ENCODE results near the gene ACOXL. TPM values are rescaled to one million over a fixed set of nuclear protein-coding genes. Genes with fewer than 3 reads are reported as not detected.

Gene ACOXL
- total RNA-seq, 1 donor = not detected

DNA sequence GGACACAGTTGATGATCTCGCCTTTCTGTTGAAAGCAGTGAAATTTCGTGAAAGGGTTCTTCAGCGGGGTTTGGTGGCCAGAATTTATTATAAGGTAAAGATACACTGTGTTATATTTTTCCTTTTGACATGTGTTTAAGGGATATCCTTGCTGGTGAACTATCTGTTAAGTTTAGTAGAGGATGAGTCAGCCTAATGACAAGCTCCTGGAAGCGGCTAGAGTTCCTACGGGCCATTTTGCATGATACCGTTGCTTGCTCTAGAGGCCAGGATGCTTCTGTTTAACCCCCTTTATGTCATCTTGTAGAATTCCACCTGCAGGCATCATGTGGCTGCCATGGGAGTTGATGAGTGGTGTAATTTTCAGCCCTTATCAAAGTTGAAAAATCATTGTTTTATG, 263.5 kb downstream of the ACOXL start:
- Histone ChIP-seq H3K27me3 (ENCODE audit: insufficient read depth, low read length) (peaks cover 57% of the 10 kb centered on the region), H3K4me3 (ENCODE audit: insufficient read depth, low read length) (no peak overlapping the region), H3K9me3 (ENCODE audit: low read depth, low read length) (no peaks in the 10 kb centered on the region), H4K20me1 (ENCODE audit: insufficient read depth, low read length) (no peaks in the 10 kb centered on the region), H3K4me1 (ENCODE audit: insufficient read depth, low read length) (no peaks in the 10 kb centered on the region), H3K4me2 (ENCODE audit: insufficient read depth, low read length) (no peak overlapping the region), H2AFZ (ENCODE audit: low read length) (no peak overlapping the region), H3K36me3 (ENCODE audit: insufficient read depth, low read length) (no peaks in the 10 kb centered on the region), H3K79me2 (ENCODE audit: insufficient read depth, low read length) (no peaks in the 10 kb centered on the region), H3K27ac (ENCODE audit: low read depth, low read length) (no peak overlapping the region)
- TF ChIP-seq CTCF (IDR thresholded peaks at IDR 0.05; ENCODE audit: extremely low read depth, low read depth, low read length) = no peak
- DNase-seq (ENCODE audit: insufficient read length, low spot score, missing footprints) = no peak

DNA sequence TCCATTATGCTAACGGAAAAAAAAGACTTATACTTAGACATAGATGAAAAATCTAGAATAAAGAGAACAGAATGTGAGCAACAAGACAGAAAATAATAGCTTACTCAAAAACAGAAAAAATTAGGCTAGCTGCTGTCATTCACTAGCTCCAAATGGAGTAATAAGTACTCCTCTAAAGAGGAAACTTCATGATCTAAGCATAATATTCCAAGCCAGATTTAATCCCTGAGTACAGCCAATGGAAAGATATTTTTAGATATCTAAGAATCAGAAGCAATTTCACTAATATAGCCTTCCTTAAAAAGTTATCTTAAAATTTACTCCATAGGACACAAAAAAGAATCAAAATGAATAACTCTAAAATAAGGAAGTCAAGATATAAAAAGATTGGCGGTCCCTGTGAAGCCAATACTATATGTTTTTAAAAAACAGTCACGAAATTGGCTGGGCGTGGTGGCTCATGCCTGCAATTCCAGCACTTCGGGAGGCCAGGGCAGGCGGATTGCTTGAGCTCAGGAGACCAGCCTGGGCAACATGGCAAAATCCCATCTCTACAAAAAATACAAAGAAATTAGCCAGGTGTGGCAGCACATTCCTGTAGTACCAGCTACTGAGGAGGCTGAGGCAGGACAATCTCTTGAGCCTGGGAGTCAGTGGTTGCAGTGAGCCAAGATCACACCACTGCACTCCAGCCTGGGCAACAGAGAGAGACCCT, 265.1 kb downstream of the ACOXL start:
- no peak for TF ChIP-seq CTCF (IDR thresholded peaks at IDR 0.05; ENCODE audit: extremely low read depth, low read depth, low read length)
- Histone ChIP-seq H4K20me1 (ENCODE audit: insufficient read depth, low read length) (no peaks in the 10 kb centered on the region), H3K79me2 (ENCODE audit: insufficient read depth, low read length) (no peaks in the 10 kb centered on the region), H3K9me3 (ENCODE audit: low read depth, low read length) (no peaks in the 10 kb centered on the region), H3K4me3 (ENCODE audit: insufficient read depth, low read length) (no peak overlapping the region), H3K4me1 (ENCODE audit: insufficient read depth, low read length) (no peaks in the 10 kb centered on the region), H3K4me2 (ENCODE audit: insufficient read depth, low read length) (no peak overlapping the region), H3K27ac (ENCODE audit: low read depth, low read length) (no peak overlapping the region), H3K36me3 (ENCODE audit: insufficient read depth, low read length) (no peaks in the 10 kb centered on the region), H3K27me3 (ENCODE audit: insufficient read depth, low read length) (peaks cover 47% of the 10 kb centered on the region), H2AFZ (ENCODE audit: low read length) (no peak overlapping the region)
- DNase-seq (ENCODE audit: insufficient read length, low spot score, missing footprints) = no peak

- no peak overlapping the region for H3K27ac ChIP-seq (ENCODE audit: low read depth, low read length)
- no peak overlapping the region for H3K4me3 ChIP-seq (ENCODE audit: insufficient read depth, low read length)
- H3K27me3 ChIP-seq (ENCODE audit: insufficient read depth, low read length) = peaks cover 47% of the 10 kb centered on the region
- H4K20me1 ChIP-seq (ENCODE audit: insufficient read depth, low read length) = no peaks in the 10 kb centered on the region
- no peaks in the 10 kb centered on the region for H3K4me1 ChIP-seq (ENCODE audit: insufficient read depth, low read length)
- no peak overlapping the region for H3K4me2 ChIP-seq (ENCODE audit: insufficient read depth, low read length)
- DNase-seq (ENCODE audit: insufficient read length, low spot score, missing footprints) = no peak
- TF ChIP-seq CTCF (IDR thresholded peaks at IDR 0.05; ENCODE audit: extremely low read depth, low read depth, low read length) = no peak
- H3K79me2 ChIP-seq (ENCODE audit: insufficient read depth, low read length) = no peaks in the 10 kb centered on the region
- H3K9me3 ChIP-seq (ENCODE audit: low read depth, low read length) = no peaks in the 10 kb centered on the region
- no peaks in the 10 kb centered on the region for H3K36me3 ChIP-seq (ENCODE audit: insufficient read depth, low read length)
- H2AFZ ChIP-seq (ENCODE audit: low read length) = no peak overlapping the region
These were observed 265.9 kb downstream of the ACOXL start for GRCh38 chr2:110998311-110998710.

- Histone ChIP-seq H3K79me2 (ENCODE audit: insufficient read depth, low read length) (no peaks in the 10 kb centered on the region), H4K20me1 (ENCODE audit: insufficient read depth, low read length) (no peaks in the 10 kb centered on the region), H3K27ac (ENCODE audit: low read depth, low read length) (no peak overlapping the region), H2AFZ (ENCODE audit: low read length) (no peak overlapping the region), H3K4me2 (ENCODE audit: insufficient read depth, low read length) (no peak overlapping the region), H3K9me3 (ENCODE audit: low read depth, low read length) (no peaks in the 10 kb centered on the region), H3K27me3 (ENCODE audit: insufficient read depth, low read length) (peaks cover 42% of the 10 kb centered on the region), H3K4me3 (ENCODE audit: insufficient read depth, low read length) (no peak overlapping the region), H3K36me3 (ENCODE audit: insufficient read depth, low read length) (no peaks in the 10 kb centered on the region), H3K4me1 (ENCODE audit: insufficient read depth, low read length) (no peaks in the 10 kb centered on the region)
- no peak for TF ChIP-seq CTCF (IDR thresholded peaks at IDR 0.05; ENCODE audit: extremely low read depth, low read depth, low read length)
- no peak for DNase-seq (ENCODE audit: insufficient read length, low spot score, missing footprints)
These were observed 267.3 kb downstream of the ACOXL start for GRCh38 chr2:110999626-111000025.
